ENCODE results near the gene ZNF8.
"Not testable (repeated sequence)": the region's sequence is repeated elsewhere in the genome, so short reads cannot be mapped to it uniquely, and the experiment has no call there.

ZNF8 gene

DNA sequence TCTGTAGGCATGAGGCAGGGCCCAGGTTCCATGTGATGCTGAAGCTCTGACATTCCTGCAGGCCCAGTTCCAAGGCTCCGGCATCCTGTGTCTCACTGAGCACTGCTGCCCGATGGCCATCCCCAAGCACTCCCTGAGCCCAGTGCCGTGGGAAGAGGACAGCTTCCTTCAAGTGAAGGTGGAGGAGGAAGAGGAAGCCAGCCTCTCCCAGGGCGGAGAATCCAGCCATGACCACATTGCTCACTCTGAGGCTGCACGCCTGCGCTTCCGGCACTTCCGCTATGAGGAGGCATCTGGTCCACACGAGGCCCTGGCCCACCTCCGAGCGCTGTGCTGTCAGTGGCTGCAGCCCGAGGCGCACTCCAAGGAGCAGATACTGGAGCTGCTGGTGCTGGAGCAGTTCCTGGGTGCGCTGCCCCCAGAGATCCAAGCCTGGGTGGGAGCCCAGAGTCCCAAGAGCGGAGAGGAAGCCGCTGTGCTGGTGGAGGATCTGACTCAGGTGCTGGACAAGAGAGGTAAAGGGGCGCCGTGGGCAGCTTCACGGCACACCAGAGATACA, 56.0 kb downstream of the ZNF8 start:
- H3K27me3 ChIP-seq (ENCODE audit: insufficient read depth, low read length): no peaks in the 10 kb centered on the region
- H3K79me2 ChIP-seq (ENCODE audit: control insufficient read depth, insufficient read depth, low read length, unreplicated experiment): peaks cover 2% of the 10 kb centered on the region
- H3K27ac ChIP-seq (ENCODE audit: low read depth, low read length): no peak overlapping the region
- H3K4me3 ChIP-seq (ENCODE audit: low read depth, low read length): no peak overlapping the region
- no peak overlapping the region for H2AFZ ChIP-seq (ENCODE audit: low read length, unreplicated experiment)
- peaks cover 21% of the 10 kb centered on the region for H3K36me3 ChIP-seq (ENCODE audit: insufficient read depth, low read length)
- H3K4me1 ChIP-seq (ENCODE audit: control insufficient read depth, insufficient read depth, low read length, unreplicated experiment): peaks cover 3% of the 10 kb centered on the region

DNA sequence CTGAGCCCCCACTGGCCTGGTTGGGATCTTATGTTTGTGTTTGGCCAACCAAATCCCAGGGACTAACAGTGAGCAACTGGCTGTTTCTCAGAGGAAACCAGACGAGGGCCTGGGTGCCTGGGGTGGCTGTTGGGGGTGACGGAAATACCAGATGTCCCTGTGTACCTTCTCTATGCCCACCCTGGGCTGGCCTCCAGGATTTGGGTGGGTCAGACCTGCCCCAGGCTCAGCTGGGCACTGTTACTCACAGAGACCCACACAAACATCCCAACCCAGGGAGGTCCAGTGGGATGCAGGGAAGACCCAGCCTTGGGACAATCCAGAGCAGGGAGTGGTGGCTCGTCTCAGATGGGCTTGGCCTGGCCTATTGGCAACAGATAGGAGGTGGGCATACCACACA, 56.9 kb downstream of the ZNF8 start:
- H3K36me3 ChIP-seq (ENCODE audit: insufficient read depth, low read length): peaks cover 21% of the 10 kb centered on the region
- H3K27ac ChIP-seq (ENCODE audit: low read depth, low read length): no peak overlapping the region
- no peaks in the 10 kb centered on the region for H3K27me3 ChIP-seq (ENCODE audit: insufficient read depth, low read length)
- H2AFZ ChIP-seq (ENCODE audit: low read length, unreplicated experiment): no peak overlapping the region
- H3K4me1 ChIP-seq (ENCODE audit: control insufficient read depth, insufficient read depth, low read length, unreplicated experiment): peaks cover 2% of the 10 kb centered on the region
- no peak overlapping the region for H3K4me3 ChIP-seq (ENCODE audit: low read depth, low read length)
- peaks cover 2% of the 10 kb centered on the region for H3K79me2 ChIP-seq (ENCODE audit: control insufficient read depth, insufficient read depth, low read length, unreplicated experiment)

GRCh38 chr19:58336216-58336615, 57.5 kb downstream of the ZNF8 start:
- no peak overlapping the region for H2AFZ ChIP-seq (ENCODE audit: low read length, unreplicated experiment)
- peaks cover 21% of the 10 kb centered on the region for H3K36me3 ChIP-seq (ENCODE audit: insufficient read depth, low read length)
- H3K79me2 ChIP-seq (ENCODE audit: control insufficient read depth, insufficient read depth, low read length, unreplicated experiment): no peaks in the 10 kb centered on the region
- no peak overlapping the region for H3K4me3 ChIP-seq (ENCODE audit: low read depth, low read length)
- no peaks in the 10 kb centered on the region for H3K4me1 ChIP-seq (ENCODE audit: control insufficient read depth, insufficient read depth, low read length, unreplicated experiment)
- H3K27ac ChIP-seq (ENCODE audit: low read depth, low read length): no peak overlapping the region
- H3K27me3 ChIP-seq (ENCODE audit: insufficient read depth, low read length): no peaks in the 10 kb centered on the region

GRCh38 chr19:58336820-58337219, 58.1 kb downstream of the ZNF8 start:
- Histone ChIP-seq H2AFZ (ENCODE audit: low read length, unreplicated experiment) (no peak overlapping the region), H3K4me3 (ENCODE audit: low read depth, low read length) (no peak overlapping the region), H3K4me1 (ENCODE audit: control insufficient read depth, insufficient read depth, low read length, unreplicated experiment) (no peaks in the 10 kb centered on the region), H3K36me3 (ENCODE audit: insufficient read depth, low read length) (peaks cover 21% of the 10 kb centered on the region), H3K79me2 (ENCODE audit: control insufficient read depth, insufficient read depth, low read length, unreplicated experiment) (no peaks in the 10 kb centered on the region), H3K27ac (ENCODE audit: low read depth, low read length) (no peak overlapping the region), H3K27me3 (ENCODE audit: insufficient read depth, low read length) (no peaks in the 10 kb centered on the region)

GRCh38 chr19:58338336-58338735, 59.6 kb downstream of the ZNF8 start:
- Histone ChIP-seq H3K27me3 (ENCODE audit: insufficient read depth, low read length) (no peaks in the 10 kb centered on the region), H2AFZ (ENCODE audit: low read length, unreplicated experiment) (no peak overlapping the region), H3K4me1 (ENCODE audit: control insufficient read depth, insufficient read depth, low read length, unreplicated experiment) (no peaks in the 10 kb centered on the region), H3K79me2 (ENCODE audit: control insufficient read depth, insufficient read depth, low read length, unreplicated experiment) (no peaks in the 10 kb centered on the region), H3K36me3 (ENCODE audit: insufficient read depth, low read length) (peaks cover 21% of the 10 kb centered on the region), H3K27ac (ENCODE audit: low read depth, low read length) (no peak overlapping the region), H3K4me3 (ENCODE audit: low read depth, low read length) (no peak overlapping the region)

- Histone ChIP-seq H3K4me1 (ENCODE audit: control insufficient read depth, insufficient read depth, low read length, unreplicated experiment) (no peaks in the 10 kb centered on the region), H3K36me3 (ENCODE audit: insufficient read depth, low read length) (peaks cover 21% of the 10 kb centered on the region), H2AFZ (ENCODE audit: low read length, unreplicated experiment) (no peak overlapping the region), H3K27me3 (ENCODE audit: insufficient read depth, low read length) (no peaks in the 10 kb centered on the region), H3K4me3 (ENCODE audit: low read depth, low read length) (no peak overlapping the region), H3K27ac (ENCODE audit: low read depth, low read length) (no peak overlapping the region), H3K79me2 (ENCODE audit: control insufficient read depth, insufficient read depth, low read length, unreplicated experiment) (no peaks in the 10 kb centered on the region)
Measured at GRCh38 chr19:58338825-58339558, 60.2 kb downstream of the ZNF8 start.

- H3K27me3 ChIP-seq (ENCODE audit: insufficient read depth, low read length): no peaks in the 10 kb centered on the region
- H2AFZ ChIP-seq (ENCODE audit: low read length, unreplicated experiment): no peak overlapping the region
- no peaks in the 10 kb centered on the region; the same call in 1 of the 2 replicates for H3K36me3 ChIP-seq (ENCODE audit: insufficient read depth, low read length)
- no peak overlapping the region for H3K4me3 ChIP-seq (ENCODE audit: low read depth, low read length)
- H3K4me1 ChIP-seq (ENCODE audit: control insufficient read depth, insufficient read depth, low read length, unreplicated experiment): no peaks in the 10 kb centered on the region
- no peak overlapping the region for H3K27ac ChIP-seq (ENCODE audit: low read depth, low read length)
- H3K79me2 ChIP-seq (ENCODE audit: control insufficient read depth, insufficient read depth, low read length, unreplicated experiment): peaks cover 19% of the 10 kb centered on the region
Measured at GRCh38 chr19:58345558-58345957, 66.8 kb downstream of the ZNF8 start.

DNA sequence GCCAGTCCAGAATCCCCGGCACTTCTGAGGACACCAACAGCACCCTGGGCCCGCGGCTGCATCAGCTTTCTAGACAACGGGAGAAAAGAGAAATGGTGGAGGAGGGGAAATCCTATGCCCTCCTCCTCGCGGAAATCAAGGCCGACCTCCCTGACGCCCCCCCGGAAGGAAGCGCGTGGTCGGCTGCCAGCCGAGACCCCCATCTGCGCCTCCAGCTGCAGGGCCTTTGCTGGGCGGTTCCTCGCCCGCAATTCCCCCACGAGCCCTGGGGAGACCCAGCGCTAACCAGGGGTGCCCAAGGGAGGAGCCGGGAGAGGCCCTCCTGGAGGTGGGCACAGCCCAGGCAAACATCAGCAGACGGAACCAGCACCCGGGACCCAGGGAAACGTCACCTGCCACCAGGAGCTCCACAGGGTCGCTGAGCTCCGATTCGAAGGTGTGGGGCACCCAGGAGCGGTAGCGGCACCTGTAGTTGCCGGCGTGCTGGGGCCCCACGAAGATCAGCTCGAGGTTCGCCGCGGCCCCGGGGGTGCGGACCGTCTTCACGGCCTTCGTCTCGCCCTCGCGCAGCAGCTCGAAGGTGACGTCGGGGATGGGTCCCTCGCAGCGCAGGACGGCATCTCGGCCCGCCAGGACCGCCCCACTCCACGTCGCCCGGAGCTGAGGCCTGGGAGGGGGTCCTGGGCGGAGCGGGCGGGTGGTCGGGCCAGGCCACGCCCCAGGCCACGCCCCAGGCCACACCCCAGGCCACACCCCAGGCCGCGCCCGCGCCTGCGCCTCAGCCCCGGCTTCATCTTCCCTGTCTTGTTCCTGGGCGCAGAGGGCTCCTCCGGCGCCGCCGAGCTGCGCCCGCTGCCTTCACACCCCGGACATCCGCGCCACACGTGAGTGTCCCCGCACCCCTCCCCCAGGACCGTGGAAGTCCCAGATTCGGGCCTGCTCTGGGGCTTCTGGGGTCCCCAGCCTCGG, 68.5 kb downstream of the ZNF8 start:
- peak overlapping the region; percentile 45 for H2AFZ ChIP-seq (ENCODE audit: low read length, unreplicated experiment)
- H3K4me3 ChIP-seq (ENCODE audit: low read depth, low read length): peak overlapping the region; percentile 84
- no peaks in the 10 kb centered on the region; the same call in 1 of the 2 replicates for H3K36me3 ChIP-seq (ENCODE audit: insufficient read depth, low read length)
- no peak overlapping the region for H3K27ac ChIP-seq (ENCODE audit: low read depth, low read length)
- H3K79me2 ChIP-seq (ENCODE audit: control insufficient read depth, insufficient read depth, low read length, unreplicated experiment): peaks cover 22% of the 10 kb centered on the region
- H3K27me3 ChIP-seq (ENCODE audit: insufficient read depth, low read length): no peaks in the 10 kb centered on the region
- H3K4me1 ChIP-seq (ENCODE audit: control insufficient read depth, insufficient read depth, low read length, unreplicated experiment): no peaks in the 10 kb centered on the region

DNA sequence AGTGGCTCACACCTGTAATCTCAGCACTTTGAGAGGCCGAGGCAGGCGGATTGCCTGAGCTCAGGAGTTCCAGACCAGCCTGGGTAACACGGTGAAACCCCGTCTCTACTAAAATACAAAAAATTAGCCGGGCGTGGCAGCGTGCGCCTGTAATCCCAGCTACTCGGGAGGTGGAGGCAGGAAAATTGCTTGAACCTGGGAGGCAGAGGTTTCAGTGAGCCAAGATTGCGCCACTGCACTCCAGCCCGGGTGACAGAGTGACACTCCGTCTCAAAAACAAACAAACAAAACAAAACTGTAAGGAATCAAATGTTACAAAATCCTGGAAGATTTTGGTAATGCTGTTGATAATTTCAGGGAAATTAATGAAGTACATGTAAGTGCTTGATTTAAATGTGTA, 69.3 kb downstream of the ZNF8 start:
- H2AFZ ChIP-seq (ENCODE audit: low read length, unreplicated experiment); H3K36me3 ChIP-seq (ENCODE audit: insufficient read depth, low read length); H3K27me3 ChIP-seq (ENCODE audit: insufficient read depth, low read length); H3K27ac ChIP-seq (ENCODE audit: low read depth, low read length); H3K4me1 ChIP-seq (ENCODE audit: control insufficient read depth, insufficient read depth, low read length, unreplicated experiment): not testable (repeated sequence)
- Histone ChIP-seq H3K79me2 (ENCODE audit: control insufficient read depth, insufficient read depth, low read length, unreplicated experiment) (peaks cover 22% of the 10 kb centered on the region), H3K4me3 (ENCODE audit: low read depth, low read length) (peak overlapping the region; percentile 84)

- H3K79me2 ChIP-seq (ENCODE audit: control insufficient read depth, insufficient read depth, low read length, unreplicated experiment): peaks cover 22% of the 10 kb centered on the region
- H3K36me3 ChIP-seq (ENCODE audit: insufficient read depth, low read length): no peaks in the 10 kb centered on the region
- peak overlapping the region; percentile 54 for H3K4me3 ChIP-seq (ENCODE audit: low read depth, low read length)
- H3K27me3 ChIP-seq (ENCODE audit: insufficient read depth, low read length): no peaks in the 10 kb centered on the region
- no peaks in the 10 kb centered on the region for H3K4me1 ChIP-seq (ENCODE audit: control insufficient read depth, insufficient read depth, low read length, unreplicated experiment)
- no peak overlapping the region for H2AFZ ChIP-seq (ENCODE audit: low read length, unreplicated experiment)
- H3K27ac ChIP-seq (ENCODE audit: low read depth, low read length): no peak overlapping the region
Measured at GRCh38 chr19:58349590-58349989, 70.8 kb downstream of the ZNF8 start.

Measured in ACC112 (cell line).